ENCODE data around the gene ATP11B. TPM values are rescaled to one million over a fixed set of nuclear protein-coding genes. Genes with fewer than 3 reads are reported as not detected.

The ATP11B gene
- total RNA-seq, 1 donor from 2014 or later, result 42.8 TPM

DNA sequence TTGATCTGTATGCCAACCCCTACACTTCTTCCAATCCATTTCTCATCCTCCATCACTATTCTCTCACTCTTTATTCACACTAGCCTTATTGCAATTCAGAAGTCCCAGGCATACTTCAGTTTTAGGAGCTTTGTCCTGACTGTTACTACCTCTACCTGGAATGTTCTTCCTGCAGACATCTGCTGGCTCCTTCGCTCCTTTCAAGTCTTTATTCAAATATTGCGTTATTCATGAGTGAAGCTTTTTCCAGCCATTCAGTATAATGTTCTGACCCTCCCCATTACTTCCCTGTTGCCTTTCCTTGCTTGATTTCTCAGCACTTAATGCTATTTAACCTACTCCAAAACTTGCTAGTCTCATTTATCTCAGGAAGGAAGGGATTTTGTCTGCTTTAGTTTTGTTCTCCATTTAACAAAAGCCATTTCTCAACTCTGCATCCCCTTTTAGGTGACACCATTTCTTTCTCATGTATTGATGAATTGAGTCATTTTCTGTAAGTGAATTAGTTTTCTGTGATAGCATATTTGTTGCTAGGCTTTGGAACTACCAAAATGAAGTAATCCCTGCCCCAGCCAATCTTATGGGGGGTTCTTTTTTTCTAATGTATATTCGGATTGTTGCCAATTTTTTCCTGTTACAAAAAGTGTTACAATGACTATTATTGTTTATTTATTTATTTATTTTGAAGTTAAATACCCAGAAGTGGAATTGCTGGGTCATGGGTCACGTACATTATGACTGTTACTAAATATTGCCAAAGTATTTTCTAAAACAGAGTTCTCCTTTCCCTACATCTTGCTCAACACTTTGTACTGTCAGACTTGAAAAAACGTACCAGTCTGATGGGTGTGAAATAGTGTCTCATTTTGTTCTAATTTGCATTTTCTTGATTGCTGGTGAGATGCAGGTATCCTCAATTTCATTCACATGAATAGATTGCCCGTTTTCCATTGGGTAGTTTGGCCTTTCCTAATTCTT, 9.4 kb downstream of the ATP11B start:
- no peaks in the 10 kb centered on the region for H3K27me3 ChIP-seq (ENCODE audit: insufficient read depth, low read length)
- Mint-ChIP-seq H3K4me1 (ENCODE audit: low read depth, unreplicated experiment) (peaks cover 6% of the 10 kb centered on the region), H3K36me3 (ENCODE audit: low read depth, unreplicated experiment) (no peaks in the 10 kb centered on the region), H3K9me3 (ENCODE audit: unreplicated experiment) (no peaks in the 10 kb centered on the region), H3K27me3 (ENCODE audit: low read depth, unreplicated experiment) (no peaks in the 10 kb centered on the region), H3K4me3 (ENCODE audit: unreplicated experiment) (no peak overlapping the region), H3K27ac (ENCODE audit: unreplicated experiment) (no peak overlapping the region)
- peaks cover 46% of the 10 kb centered on the region for H4K20me1 ChIP-seq (ENCODE audit: insufficient read depth, low read length)
- no peak overlapping the region for H3K4me2 ChIP-seq (ENCODE audit: low read length)
- no peaks in the 10 kb centered on the region for H3K9me3 ChIP-seq (ENCODE audit: insufficient read depth, low read depth, low read length)
- no peak for TF ChIP-seq EZH2 (IDR thresholded peaks at IDR 0.05; ENCODE audit: insufficient read depth, low read length)
- TF ChIP-seq, protein P1, sequence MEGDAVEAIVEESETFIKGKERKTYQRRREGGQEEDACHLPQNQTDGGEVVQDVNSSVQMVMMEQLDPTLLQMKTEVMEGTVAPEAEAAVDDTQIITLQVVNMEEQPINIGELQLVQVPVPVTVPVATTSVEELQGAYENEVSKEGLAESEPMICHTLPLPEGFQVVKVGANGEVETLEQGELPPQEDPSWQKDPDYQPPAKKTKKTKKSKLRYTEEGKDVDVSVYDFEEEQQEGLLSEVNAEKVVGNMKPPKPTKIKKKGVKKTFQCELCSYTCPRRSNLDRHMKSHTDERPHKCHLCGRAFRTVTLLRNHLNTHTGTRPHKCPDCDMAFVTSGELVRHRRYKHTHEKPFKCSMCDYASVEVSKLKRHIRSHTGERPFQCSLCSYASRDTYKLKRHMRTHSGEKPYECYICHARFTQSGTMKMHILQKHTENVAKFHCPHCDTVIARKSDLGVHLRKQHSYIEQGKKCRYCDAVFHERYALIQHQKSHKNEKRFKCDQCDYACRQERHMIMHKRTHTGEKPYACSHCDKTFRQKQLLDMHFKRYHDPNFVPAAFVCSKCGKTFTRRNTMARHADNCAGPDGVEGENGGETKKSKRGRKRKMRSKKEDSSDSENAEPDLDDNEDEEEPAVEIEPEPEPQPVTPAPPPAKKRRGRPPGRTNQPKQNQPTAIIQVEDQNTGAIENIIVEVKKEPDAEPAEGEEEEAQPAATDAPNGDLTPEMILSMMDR (IDR thresholded peaks at IDR 0.05; ENCODE audit: insufficient read depth, low read depth, low read length), result no peak
- H3K9ac ChIP-seq (ENCODE audit: low read length), result no peak overlapping the region
- no peak for DNase-seq (ENCODE audit: low read depth)
- H3K79me2 ChIP-seq (ENCODE audit: insufficient read depth, low read length), result peaks cover 95% of the 10 kb centered on the region
- no peaks in the 10 kb centered on the region for H3K36me3 ChIP-seq (ENCODE audit: insufficient read depth, low read length)
- H3K4me3 ChIP-seq (ENCODE audit: insufficient read depth, low read depth, low read length), result no peak overlapping the region
- no peak for FAIRE-seq
- no peak overlapping the region for H2AFZ ChIP-seq (ENCODE audit: low read depth, low read length)
- no peak overlapping the region for H3K27ac ChIP-seq (ENCODE audit: low read depth, low read length)
- no peaks in the 10 kb centered on the region for H3K4me1 ChIP-seq (ENCODE audit: insufficient read depth, low read length)

DNA sequence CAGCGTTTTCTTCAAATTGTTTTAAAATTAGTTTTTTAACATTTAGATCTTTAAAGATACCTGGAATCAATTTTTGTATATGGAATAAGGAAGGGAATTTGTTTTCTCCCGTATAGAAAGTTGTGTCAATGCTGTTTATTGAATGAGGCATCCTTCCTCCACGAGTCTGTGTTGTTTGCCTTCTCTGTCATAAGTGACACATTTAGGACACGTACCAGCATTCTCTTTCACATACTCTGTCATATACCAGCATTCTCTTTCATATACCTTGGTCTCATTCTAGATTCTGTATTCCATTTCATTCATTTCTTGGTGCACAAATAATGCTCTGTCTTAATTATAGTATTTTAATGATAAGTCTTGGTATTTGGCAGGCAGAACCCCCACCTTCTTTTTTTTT, 10.3 kb downstream of the ATP11B start:
- Histone ChIP-seq H3K4me1 (ENCODE audit: insufficient read depth, low read length) (no peaks in the 10 kb centered on the region), H3K4me2 (ENCODE audit: low read length) (no peak overlapping the region), H3K27me3 (ENCODE audit: insufficient read depth, low read length) (no peaks in the 10 kb centered on the region), H3K4me3 (ENCODE audit: insufficient read depth, low read depth, low read length) (no peak overlapping the region), H3K9me3 (ENCODE audit: insufficient read depth, low read depth, low read length) (no peaks in the 10 kb centered on the region), H2AFZ (ENCODE audit: low read depth, low read length) (no peak overlapping the region), H3K9ac (ENCODE audit: low read length) (no peak overlapping the region), H3K79me2 (ENCODE audit: insufficient read depth, low read length) (peaks cover 95% of the 10 kb centered on the region), H3K36me3 (ENCODE audit: insufficient read depth, low read length) (no peaks in the 10 kb centered on the region), H4K20me1 (ENCODE audit: insufficient read depth, low read length) (peaks cover 43% of the 10 kb centered on the region), H3K27ac (ENCODE audit: low read depth, low read length) (no peak overlapping the region)
- no peak overlapping the region for H3K4me3 Mint-ChIP-seq (ENCODE audit: unreplicated experiment)
- H3K4me1 Mint-ChIP-seq (ENCODE audit: low read depth, unreplicated experiment), result peaks cover 13% of the 10 kb centered on the region
- TF ChIP-seq, protein P1 (IDR thresholded peaks at IDR 0.05; ENCODE audit: insufficient read depth, low read depth, low read length), result no peak
- no peak overlapping the region for H3K27ac Mint-ChIP-seq (ENCODE audit: unreplicated experiment)
- H3K27me3 Mint-ChIP-seq (ENCODE audit: low read depth, unreplicated experiment), result no peaks in the 10 kb centered on the region
- no peaks in the 10 kb centered on the region for H3K9me3 Mint-ChIP-seq (ENCODE audit: unreplicated experiment)
- H3K36me3 Mint-ChIP-seq (ENCODE audit: low read depth, unreplicated experiment), result no peaks in the 10 kb centered on the region
- DNase-seq (ENCODE audit: low read depth) (no peak), FAIRE-seq (no peak)

DNA sequence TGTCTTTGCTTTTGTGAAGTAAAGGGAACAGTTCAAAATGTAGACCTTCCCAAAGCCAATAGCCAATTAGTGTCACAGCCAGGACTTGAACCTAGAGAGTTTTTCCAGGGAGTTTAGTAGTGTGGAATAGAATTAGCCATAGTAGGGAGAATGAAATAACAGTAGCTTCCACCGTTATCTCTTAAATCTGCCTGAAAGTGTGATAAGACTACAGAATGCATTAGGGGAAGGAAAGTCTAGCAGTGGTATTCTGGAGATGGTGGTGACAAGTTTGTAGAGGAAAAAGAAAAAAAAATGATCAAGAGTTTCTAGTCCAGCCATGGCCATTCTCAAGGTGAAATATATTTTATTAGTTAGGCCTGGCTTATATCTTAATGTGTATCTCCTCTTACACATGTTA, 13.8 kb downstream of the ATP11B start:
- no peak overlapping the region for H3K27ac ChIP-seq (ENCODE audit: low read depth, low read length)
- H3K79me2 ChIP-seq (ENCODE audit: insufficient read depth, low read length), result peaks cover 95% of the 10 kb centered on the region
- no peak overlapping the region for H3K4me2 ChIP-seq (ENCODE audit: low read length)
- Mint-ChIP-seq H3K4me1 (ENCODE audit: low read depth, unreplicated experiment) (peaks cover 14% of the 10 kb centered on the region), H3K4me3 (ENCODE audit: unreplicated experiment) (no peak overlapping the region), H3K27me3 (ENCODE audit: low read depth, unreplicated experiment) (no peaks in the 10 kb centered on the region), H3K27ac (ENCODE audit: unreplicated experiment) (no peak overlapping the region), H3K9me3 (ENCODE audit: unreplicated experiment) (no peaks in the 10 kb centered on the region), H3K36me3 (ENCODE audit: low read depth, unreplicated experiment) (no peaks in the 10 kb centered on the region)
- no peaks in the 10 kb centered on the region for H3K4me1 ChIP-seq (ENCODE audit: insufficient read depth, low read length)
- H3K27me3 ChIP-seq (ENCODE audit: insufficient read depth, low read length), result no peaks in the 10 kb centered on the region
- TF ChIP-seq, protein P1 (IDR thresholded peaks at IDR 0.05; ENCODE audit: insufficient read depth, low read depth, low read length), result no peak
- TF ChIP-seq EZH2 (IDR thresholded peaks at IDR 0.05; ENCODE audit: insufficient read depth, low read length), result no peak
- H4K20me1 ChIP-seq (ENCODE audit: insufficient read depth, low read length), result peaks cover 53% of the 10 kb centered on the region
- no peak overlapping the region for H3K9ac ChIP-seq (ENCODE audit: low read length)
- H3K4me3 ChIP-seq (ENCODE audit: insufficient read depth, low read depth, low read length), result no peak overlapping the region
- no peaks in the 10 kb centered on the region for H3K36me3 ChIP-seq (ENCODE audit: insufficient read depth, low read length)
- H3K9me3 ChIP-seq (ENCODE audit: insufficient read depth, low read depth, low read length), result no peaks in the 10 kb centered on the region
- DNase-seq (ENCODE audit: low read depth) (no peak), FAIRE-seq (no peak)
- no peak overlapping the region for H2AFZ ChIP-seq (ENCODE audit: low read depth, low read length)
